GM21390 (cell line): ENCODE results near the gene SLC6A7.
"Not testable (repeated sequence)": the region's sequence is repeated elsewhere in the genome, so short reads cannot be mapped to it uniquely, and the experiment has no call there.

Experiments
- ATAC-seq: cut with Tn5 transposase; IDR thresholded peaks from one replicate; pipeline ENCODE4 v1.9.1; 2021; ENCODE audit not compliant: unreplicated experiment

Gene SLC6A7

DNA sequence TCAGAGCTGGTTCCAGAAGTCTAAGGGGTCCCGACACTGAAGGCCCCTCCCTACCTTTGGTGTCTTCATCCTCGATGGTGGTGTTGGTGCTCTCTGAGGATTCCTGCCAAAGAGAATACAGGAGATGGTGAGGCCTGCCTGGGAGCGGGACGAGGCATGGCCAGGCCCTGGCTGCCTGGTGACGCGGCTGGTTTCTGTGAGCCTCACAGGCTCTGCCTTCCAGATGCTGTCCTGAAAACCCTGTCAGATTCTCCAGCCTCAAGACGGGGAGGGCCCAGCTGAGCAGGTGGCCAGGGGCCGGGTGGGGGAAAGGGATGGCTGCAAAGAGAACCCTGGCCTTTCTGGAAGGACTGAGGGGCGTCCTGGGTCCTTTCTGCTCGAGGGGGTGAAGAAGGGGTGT, 48.8 kb downstream of the SLC6A7 start:
- no peak for ATAC-seq

GRCh38 chr5:150239099-150239793, 49.4 kb downstream of the SLC6A7 start:
- ATAC-seq: no peak

GRCh38 chr5:150239794-150240122, 49.9 kb downstream of the SLC6A7 start:
- ATAC-seq: no peak

GRCh38 chr5:150241298-150242160, 51.7 kb downstream of the SLC6A7 start:
- ATAC-seq: no peak

DNA sequence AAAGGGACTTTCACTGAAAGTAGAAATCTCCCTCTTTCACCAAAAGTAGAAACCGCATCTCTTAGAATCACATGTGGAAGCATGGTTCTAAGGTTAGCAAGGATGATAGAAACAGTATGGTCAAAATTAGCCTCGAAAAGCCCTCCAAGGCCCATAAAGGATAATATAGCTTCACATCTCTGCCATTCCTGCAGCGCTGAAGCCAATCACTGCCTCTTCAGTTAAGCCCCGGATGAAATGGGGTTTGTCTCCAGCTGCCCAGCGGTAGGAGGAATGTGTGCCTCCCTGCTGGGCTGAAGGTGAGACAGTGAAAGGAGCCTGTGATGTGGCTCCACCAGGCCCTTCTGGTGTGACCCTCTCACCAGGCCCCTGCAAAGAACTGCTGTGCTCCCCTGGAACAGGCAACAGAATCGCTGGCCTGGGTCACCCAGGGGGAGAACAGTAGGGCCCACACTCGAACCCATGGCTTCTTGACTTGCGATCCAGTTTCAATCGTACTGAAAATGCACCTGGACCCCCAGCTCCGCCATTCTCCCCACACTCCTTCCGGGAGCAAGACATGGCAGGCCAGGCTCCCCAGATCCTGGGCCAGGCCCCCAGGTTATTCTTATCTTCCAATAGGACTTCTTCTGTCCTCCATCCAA, 52.5 kb downstream of the SLC6A7 start:
- ATAC-seq: no peak

- no peak for ATAC-seq
Observed at GRCh38 chr5:150243590-150243989, 53.7 kb downstream of the SLC6A7 start.

- no peak for ATAC-seq
Observed at GRCh38 chr5:150244209-150244608, 54.3 kb downstream of the SLC6A7 start.

GRCh38 chr5:150245111-150245789, 55.4 kb downstream of the SLC6A7 start:
- no peak for ATAC-seq

- ATAC-seq: no peak
Observed at GRCh38 chr5:150245808-150246207, 55.9 kb downstream of the SLC6A7 start.

DNA sequence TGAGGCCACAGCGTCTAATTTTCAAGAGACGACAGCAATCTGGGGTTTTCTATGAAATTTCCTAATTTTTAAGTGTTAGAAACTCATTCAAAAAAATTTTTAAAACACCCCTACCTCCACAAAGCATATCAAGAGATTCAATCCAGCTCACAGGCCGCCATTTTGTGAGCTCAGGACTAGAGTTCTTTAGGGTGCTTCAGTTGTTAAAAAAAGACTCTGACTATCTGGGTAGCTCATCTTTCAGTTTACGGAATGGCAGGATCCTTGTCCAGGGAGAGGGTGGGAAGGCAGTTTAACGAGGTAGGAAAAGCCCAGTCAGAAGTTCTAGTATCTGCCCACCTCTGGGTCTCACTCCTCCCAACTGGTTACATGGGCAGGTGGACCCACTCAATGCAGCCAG, 56.6 kb downstream of the SLC6A7 start:
- ATAC-seq: no peak

- no peak for ATAC-seq
Observed at GRCh38 chr5:150246835-150247234, 57.0 kb downstream of the SLC6A7 start.

DNA sequence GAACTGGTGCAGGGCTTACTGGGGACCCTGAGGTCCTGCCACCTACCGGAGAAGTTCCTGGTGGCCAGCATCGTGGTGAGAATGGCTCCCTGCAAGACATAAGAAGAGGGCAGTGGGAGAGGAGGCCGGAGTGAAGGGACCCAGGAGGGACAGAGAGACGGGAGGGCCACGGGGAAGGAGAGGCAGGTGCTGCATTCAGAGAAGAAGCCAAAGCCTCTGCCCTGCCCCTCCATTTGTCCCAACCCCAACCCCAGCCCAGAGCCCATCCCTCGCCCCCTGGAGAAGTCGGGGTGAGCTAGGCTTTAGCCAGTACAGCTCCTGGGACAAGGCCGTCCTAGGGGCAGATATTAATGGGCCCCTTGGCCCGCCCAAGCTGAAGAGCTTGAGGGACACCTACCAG, 57.9 kb downstream of the SLC6A7 start:
- no peak for ATAC-seq

GRCh38 chr5:150248493-150248892, 58.6 kb downstream of the SLC6A7 start:
- not testable (repeated sequence) for ATAC-seq

GRCh38 chr5:150248946-150249345, 59.1 kb downstream of the SLC6A7 start:
- ATAC-seq: no peak

- ATAC-seq: no peak
Observed at GRCh38 chr5:150249744-150250143, 59.9 kb downstream of the SLC6A7 start.

- ATAC-seq: no peak
Observed at GRCh38 chr5:150251504-150251903, 61.6 kb downstream of the SLC6A7 start.

- ATAC-seq: no peak
Observed at GRCh38 chr5:150252489-150252888, 62.6 kb downstream of the SLC6A7 start.

GRCh38 chr5:150253416-150254208, 63.8 kb downstream of the SLC6A7 start:
- no peak for ATAC-seq

- ATAC-seq: no peak
Observed at GRCh38 chr5:150254363-150254762, 64.5 kb downstream of the SLC6A7 start.

- no peak for ATAC-seq
Observed at GRCh38 chr5:150254774-150255173, 64.9 kb downstream of the SLC6A7 start.
